ENCODE results near the gene KCNJ6.

- TF ChIP-seq, protein P1, sequence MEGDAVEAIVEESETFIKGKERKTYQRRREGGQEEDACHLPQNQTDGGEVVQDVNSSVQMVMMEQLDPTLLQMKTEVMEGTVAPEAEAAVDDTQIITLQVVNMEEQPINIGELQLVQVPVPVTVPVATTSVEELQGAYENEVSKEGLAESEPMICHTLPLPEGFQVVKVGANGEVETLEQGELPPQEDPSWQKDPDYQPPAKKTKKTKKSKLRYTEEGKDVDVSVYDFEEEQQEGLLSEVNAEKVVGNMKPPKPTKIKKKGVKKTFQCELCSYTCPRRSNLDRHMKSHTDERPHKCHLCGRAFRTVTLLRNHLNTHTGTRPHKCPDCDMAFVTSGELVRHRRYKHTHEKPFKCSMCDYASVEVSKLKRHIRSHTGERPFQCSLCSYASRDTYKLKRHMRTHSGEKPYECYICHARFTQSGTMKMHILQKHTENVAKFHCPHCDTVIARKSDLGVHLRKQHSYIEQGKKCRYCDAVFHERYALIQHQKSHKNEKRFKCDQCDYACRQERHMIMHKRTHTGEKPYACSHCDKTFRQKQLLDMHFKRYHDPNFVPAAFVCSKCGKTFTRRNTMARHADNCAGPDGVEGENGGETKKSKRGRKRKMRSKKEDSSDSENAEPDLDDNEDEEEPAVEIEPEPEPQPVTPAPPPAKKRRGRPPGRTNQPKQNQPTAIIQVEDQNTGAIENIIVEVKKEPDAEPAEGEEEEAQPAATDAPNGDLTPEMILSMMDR (IDR thresholded peaks at IDR 0.05): no peak
- TF ChIP-seq POLR2A (IDR thresholded peaks at IDR 0.05) (no peak), POLR2AphosphoS5 (IDR thresholded peaks at IDR 0.05) (no peak)
Observed at GRCh38 chr21:37742115-37742514, 174.1 kb downstream of the KCNJ6 start.
